GM12878 (cell line): ENCODE measurements around the gene WFIKKN1. TPM values are rescaled to one million over a fixed set of nuclear protein-coding genes. Genes with fewer than 3 reads are reported as not detected.
A peak's percentile ranks its signal among the peaks of the same experiment; 100 is the strongest.

Experiments
- BCL11A ChIP-seq: IDR thresholded peaks from 2 replicates; pipeline ENCODE4 v1.6.1; 2011; ENCODE audit warnings: low read depth, low read length
- BHLHE40 ChIP-seq, 2 experiments: fragments of 450-650 bp in 1 of 2; IDR thresholded peaks; 2 replicates each; pipeline ENCODE4 v1.6.1; 2011 to 2017; ENCODE audit warnings: low read depth in 2 of 2, borderline replicate concordance in 1 of 2, improper control_type of control experiment in 1 of 2, low read length in 1 of 2, mild to moderate bottlenecking in 1 of 2
- BRCA1 ChIP-seq: IDR thresholded peaks from 2 replicates; pipeline ENCODE4 v1.6.1; 2011; ENCODE audit warnings: low read depth, low read length, improper control_type of control experiment
- EGR1 ChIP-seq, 2 experiments: IDR thresholded peaks; 1 replicate in 1 of 2; 2 replicates in 1 of 2; pipeline ENCODE4 v1.6.1; 2011 to 2012; ENCODE audit warnings: low read depth in 2 of 2, low read length in 2 of 2, borderline replicate concordance in 1 of 2, mild to moderate bottlenecking in 1 of 2, moderate library complexity in 1 of 2
- JUNB ChIP-seq: IDR thresholded peaks from 2 replicates; pipeline ENCODE4 v1.6.1; 2016; ENCODE audit warnings: antibody characterized with exemption, mild to moderate bottlenecking
- NFYA ChIP-seq: IDR thresholded peaks from 2 replicates; pipeline ENCODE4 v1.6.1; 2011; ENCODE audit warnings: low read depth, mild to moderate bottlenecking, low read length, improper control_type of control experiment, borderline replicate concordance
- NFYB ChIP-seq: IDR thresholded peaks from 2 replicates; pipeline ENCODE4 v1.6.1; 2011; ENCODE audit warnings: low read depth, mild to moderate bottlenecking, low read length, improper control_type of control experiment, moderate library complexity; ENCODE audit not compliant: insufficient read depth
- RAD21 ChIP-seq: IDR thresholded peaks from 2 replicates; pipeline ENCODE4 v1.6.1; 2011; ENCODE audit warnings: mild to moderate bottlenecking, low read depth, low read length, moderate library complexity; ENCODE audit not compliant: insufficient read depth
- RAD51 ChIP-seq: fragments of 450-650 bp; IDR thresholded peaks from 2 replicates; pipeline ENCODE4 v1.6.1; 2016; ENCODE audit warnings: moderate library complexity, mild to moderate bottlenecking, inconsistent platforms
- WRNIP1 ChIP-seq: IDR thresholded peaks from 2 replicates; pipeline ENCODE4 v1.6.1; 2011; ENCODE audit warnings: low read depth, low read length, improper control_type of control experiment, borderline replicate concordance
- ZBED1 ChIP-seq: IDR thresholded peaks from 2 replicates; pipeline ENCODE4 v1.6.1; 2016; ENCODE audit warnings: borderline replicate concordance
- polyA plus RNA-seq, 11 experiments: library from polyadenylated mRNA; depleted of rRNA in 4 of 11; unstranded in 6 of 11; stranded (reverse) in 5 of 11; fragments of >200 nt; fragmentation: Nextera tagmentation in 4 of 11; fragmentation: Illumina TruSeq in 1 of 11; extraction: Ambion mirVana in 4 of 11; extraction: Trizol in 1 of 11; gene quantifications; 1 replicate in 1 of 11; 2 replicates in 10 of 11; pipeline versions ENCODE4 v1.2.1 to v1.2.3, GENCODE V29; 2011 to 2016; ENCODE audit warnings: inconsistent platforms in 2 of 11, missing spikeins in 2 of 11, low read depth in 1 of 11
- total RNA-seq, 4 experiments: library from RNA; depleted of rRNA in 3 of 4; stranded (reverse); fragments of >200 nt in 3 of 4; fragmentation: Illumina TruSeq in 1 of 4; extraction: Trizol in 1 of 4; gene quantifications; 2 replicates each; pipeline versions ENCODE4 v1.2.1 to v1.2.3, GENCODE V29; 2013 to 2021
- TF ChIP-seq, protein P1 (sequence below): fragments of 150-350 bp; IDR thresholded peaks from 2 replicates; pipeline ENCODE4 v1.6.1; 2016; ENCODE audit warnings: low read depth, low read length
- TF ChIP-seq, protein P2 (sequence below): fragments of 450-650 bp; IDR thresholded peaks from 2 replicates; pipeline ENCODE4 v1.6.1; 2016; ENCODE audit warnings: mild to moderate bottlenecking, moderate library complexity, borderline replicate concordance
- TF ChIP-seq, protein P3 (sequence below): IDR thresholded peaks from 2 replicates; pipeline ENCODE4 v1.6.1; 2012; ENCODE audit warnings: mild to moderate bottlenecking, low read depth, low read length
- TF ChIP-seq, protein P4 (sequence below): IDR thresholded peaks from 2 replicates; pipeline ENCODE4 v1.6.1; 2012; ENCODE audit warnings: low read length, inconsistent platforms

Gene WFIKKN1
- total and polyA plus RNA-seq, 10 of the 15 experiments (the other 5 are each of a cell fraction or from before 2014, with no cell fraction given), result 0.01 to 0.41 (median 0.05) TPM; not detected in 2

DNA sequence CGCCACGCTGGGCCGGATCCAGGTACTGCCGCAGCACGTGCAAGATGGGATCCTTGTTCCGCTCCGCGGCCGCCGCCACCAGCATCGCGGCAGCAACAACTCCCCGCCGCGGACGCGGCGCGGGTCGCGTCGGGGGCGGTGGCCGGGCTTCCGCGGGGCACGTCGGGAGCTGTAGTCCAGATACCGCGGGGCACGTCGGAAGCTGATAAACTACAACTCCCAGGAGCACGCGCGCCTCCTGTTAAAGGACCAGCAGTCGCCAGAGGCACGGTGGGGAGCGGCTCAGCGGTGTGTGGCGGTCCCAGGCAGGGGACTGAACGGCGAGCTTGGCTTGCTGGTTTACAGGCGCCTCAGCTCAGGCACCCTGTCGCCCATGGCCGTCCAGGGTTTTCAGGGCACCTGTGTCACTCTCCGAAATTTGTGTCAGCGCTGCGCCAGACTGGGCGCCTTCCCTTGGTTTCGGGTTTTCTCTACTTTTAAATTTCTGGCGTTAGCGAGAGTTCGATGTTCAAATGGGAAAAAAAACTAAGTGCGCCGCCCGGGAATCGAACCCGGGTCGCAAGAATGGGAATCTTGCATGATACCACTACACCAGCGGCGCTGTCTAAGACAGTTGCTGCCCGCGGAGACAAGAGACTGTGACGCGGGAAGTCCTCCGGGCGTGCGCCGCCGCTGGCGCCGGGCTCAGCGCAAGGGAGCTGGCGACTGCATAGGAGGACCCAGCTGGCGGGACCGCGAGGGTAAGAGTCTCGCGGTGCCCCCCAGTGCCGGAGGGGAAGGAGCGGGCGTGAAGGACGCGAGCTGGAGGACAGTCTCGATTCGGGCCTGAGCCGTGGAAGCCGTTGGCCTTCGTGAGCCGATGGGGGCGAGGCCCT is 5.7 kb downstream of the WFIKKN1 start, which contains the start of gene METTL26 (continued):
- TF ChIP-seq, protein P1, sequence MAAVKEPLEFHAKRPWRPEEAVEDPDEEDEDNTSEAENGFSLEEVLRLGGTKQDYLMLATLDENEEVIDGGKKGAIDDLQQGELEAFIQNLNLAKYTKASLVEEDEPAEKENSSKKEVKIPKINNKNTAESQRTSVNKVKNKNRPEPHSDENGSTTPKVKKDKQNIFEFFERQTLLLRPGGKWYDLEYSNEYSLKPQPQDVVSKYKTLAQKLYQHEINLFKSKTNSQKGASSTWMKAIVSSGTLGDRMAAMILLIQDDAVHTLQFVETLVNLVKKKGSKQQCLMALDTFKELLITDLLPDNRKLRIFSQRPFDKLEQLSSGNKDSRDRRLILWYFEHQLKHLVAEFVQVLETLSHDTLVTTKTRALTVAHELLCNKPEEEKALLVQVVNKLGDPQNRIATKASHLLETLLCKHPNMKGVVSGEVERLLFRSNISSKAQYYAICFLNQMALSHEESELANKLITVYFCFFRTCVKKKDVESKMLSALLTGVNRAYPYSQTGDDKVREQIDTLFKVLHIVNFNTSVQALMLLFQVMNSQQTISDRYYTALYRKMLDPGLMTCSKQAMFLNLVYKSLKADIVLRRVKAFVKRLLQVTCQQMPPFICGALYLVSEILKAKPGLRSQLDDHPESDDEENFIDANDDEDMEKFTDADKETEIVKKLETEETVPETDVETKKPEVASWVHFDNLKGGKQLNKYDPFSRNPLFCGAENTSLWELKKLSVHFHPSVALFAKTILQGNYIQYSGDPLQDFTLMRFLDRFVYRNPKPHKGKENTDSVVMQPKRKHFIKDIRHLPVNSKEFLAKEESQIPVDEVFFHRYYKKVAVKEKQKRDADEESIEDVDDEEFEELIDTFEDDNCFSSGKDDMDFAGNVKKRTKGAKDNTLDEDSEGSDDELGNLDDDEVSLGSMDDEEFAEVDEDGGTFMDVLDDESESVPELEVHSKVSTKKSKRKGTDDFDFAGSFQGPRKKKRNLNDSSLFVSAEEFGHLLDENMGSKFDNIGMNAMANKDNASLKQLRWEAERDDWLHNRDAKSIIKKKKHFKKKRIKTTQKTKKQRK, result no peak
- no peak for TF ChIP-seq WRNIP1
- TF ChIP-seq BCL11A, result no peak
- TF ChIP-seq, protein P2, sequence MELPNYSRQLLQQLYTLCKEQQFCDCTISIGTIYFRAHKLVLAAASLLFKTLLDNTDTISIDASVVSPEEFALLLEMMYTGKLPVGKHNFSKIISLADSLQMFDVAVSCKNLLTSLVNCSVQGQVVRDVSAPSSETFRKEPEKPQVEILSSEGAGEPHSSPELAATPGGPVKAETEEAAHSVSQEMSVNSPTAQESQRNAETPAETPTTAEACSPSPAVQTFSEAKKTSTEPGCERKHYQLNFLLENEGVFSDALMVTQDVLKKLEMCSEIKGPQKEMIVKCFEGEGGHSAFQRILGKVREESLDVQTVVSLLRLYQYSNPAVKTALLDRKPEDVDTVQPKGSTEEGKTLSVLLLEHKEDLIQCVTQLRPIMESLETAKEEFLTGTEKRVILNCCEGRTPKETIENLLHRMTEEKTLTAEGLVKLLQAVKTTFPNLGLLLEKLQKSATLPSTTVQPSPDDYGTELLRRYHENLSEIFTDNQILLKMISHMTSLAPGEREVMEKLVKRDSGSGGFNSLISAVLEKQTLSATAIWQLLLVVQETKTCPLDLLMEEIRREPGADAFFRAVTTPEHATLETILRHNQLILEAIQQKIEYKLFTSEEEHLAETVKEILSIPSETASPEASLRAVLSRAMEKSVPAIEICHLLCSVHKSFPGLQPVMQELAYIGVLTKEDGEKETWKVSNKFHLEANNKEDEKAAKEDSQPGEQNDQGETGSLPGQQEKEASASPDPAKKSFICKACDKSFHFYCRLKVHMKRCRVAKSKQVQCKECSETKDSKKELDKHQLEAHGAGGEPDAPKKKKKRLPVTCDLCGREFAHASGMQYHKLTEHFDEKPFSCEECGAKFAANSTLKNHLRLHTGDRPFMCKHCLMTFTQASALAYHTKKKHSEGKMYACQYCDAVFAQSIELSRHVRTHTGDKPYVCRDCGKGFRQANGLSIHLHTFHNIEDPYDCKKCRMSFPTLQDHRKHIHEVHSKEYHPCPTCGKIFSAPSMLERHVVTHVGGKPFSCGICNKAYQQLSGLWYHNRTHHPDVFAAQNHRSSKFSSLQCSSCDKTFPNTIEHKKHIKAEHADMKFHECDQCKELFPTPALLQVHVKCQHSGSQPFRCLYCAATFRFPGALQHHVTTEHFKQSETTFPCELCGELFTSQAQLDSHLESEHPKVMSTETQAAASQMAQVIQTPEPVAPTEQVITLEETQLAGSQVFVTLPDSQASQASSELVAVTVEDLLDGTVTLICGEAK, result peak; percentile 86
- TF ChIP-seq ZBED1, result no peak
- TF ChIP-seq RAD51, result no peak
- no peak for TF ChIP-seq RAD21
- TF ChIP-seq JUNB, result no peak
- TF ChIP-seq, protein P3, sequence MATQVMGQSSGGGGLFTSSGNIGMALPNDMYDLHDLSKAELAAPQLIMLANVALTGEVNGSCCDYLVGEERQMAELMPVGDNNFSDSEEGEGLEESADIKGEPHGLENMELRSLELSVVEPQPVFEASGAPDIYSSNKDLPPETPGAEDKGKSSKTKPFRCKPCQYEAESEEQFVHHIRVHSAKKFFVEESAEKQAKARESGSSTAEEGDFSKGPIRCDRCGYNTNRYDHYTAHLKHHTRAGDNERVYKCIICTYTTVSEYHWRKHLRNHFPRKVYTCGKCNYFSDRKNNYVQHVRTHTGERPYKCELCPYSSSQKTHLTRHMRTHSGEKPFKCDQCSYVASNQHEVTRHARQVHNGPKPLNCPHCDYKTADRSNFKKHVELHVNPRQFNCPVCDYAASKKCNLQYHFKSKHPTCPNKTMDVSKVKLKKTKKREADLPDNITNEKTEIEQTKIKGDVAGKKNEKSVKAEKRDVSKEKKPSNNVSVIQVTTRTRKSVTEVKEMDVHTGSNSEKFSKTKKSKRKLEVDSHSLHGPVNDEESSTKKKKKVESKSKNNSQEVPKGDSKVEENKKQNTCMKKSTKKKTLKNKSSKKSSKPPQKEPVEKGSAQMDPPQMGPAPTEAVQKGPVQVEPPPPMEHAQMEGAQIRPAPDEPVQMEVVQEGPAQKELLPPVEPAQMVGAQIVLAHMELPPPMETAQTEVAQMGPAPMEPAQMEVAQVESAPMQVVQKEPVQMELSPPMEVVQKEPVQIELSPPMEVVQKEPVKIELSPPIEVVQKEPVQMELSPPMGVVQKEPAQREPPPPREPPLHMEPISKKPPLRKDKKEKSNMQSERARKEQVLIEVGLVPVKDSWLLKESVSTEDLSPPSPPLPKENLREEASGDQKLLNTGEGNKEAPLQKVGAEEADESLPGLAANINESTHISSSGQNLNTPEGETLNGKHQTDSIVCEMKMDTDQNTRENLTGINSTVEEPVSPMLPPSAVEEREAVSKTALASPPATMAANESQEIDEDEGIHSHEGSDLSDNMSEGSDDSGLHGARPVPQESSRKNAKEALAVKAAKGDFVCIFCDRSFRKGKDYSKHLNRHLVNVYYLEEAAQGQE, result no peak
- peak; percentile 96 to 99 for TF ChIP-seq BHLHE40 (IDR thresholded peaks at IDR 0.05; ENCODE audit: borderline replicate concordance in 1 of 2, low read depth in 2 of 2, low read length in 1 of 2)
- TF ChIP-seq BRCA1, result no peak
- TF ChIP-seq, protein P4, sequence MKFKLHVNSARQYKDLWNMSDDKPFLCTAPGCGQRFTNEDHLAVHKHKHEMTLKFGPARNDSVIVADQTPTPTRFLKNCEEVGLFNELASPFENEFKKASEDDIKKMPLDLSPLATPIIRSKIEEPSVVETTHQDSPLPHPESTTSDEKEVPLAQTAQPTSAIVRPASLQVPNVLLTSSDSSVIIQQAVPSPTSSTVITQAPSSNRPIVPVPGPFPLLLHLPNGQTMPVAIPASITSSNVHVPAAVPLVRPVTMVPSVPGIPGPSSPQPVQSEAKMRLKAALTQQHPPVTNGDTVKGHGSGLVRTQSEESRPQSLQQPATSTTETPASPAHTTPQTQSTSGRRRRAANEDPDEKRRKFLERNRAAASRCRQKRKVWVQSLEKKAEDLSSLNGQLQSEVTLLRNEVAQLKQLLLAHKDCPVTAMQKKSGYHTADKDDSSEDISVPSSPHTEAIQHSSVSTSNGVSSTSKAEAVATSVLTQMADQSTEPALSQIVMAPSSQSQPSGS, result no peak
- no peak for TF ChIP-seq NFYA
- no peak for TF ChIP-seq NFYB
- peak in 1 of 2 experiments; percentile 51; a peak in 1 of 3 replicates for TF ChIP-seq EGR1 (IDR thresholded peaks at IDR 0.05; ENCODE audit: borderline replicate concordance in 1 of 2, low read depth in 2 of 2, low read length in 2 of 2)
